ENCODE measurements around the gene CHGA. TPM values are rescaled to one million over a fixed set of nuclear protein-coding genes. Genes with fewer than 3 reads are reported as not detected.
A peak's percentile ranks its signal among the peaks of the same experiment; 100 is the strongest.

CHGA gene
- polyA plus RNA-seq, 3 donors = not detected

DNA sequence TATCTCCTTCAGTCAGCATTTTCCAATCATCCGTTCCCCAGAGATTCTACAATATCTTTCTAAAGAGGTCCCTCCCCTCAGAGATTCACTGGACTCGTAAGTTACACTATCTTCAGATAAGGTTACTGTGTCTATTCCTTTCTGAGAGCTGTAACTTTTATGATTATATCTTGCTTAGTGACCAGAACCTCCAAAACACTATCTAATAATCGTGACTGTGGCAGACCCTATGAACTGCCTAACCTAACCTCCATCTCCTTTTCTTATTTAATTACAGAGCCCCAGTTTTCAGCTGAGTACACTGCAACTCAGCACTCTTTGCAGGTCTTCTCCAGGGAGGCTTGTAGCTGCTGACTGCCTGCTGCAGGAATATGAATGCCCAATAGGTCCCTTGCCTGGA lies 38.5 kb upstream of the CHGA start:
- Mint-ChIP-seq H3K4me1 (no peaks in the 10 kb centered on the region), H3K36me3 (no peaks in the 10 kb centered on the region), H3K27ac (no peak overlapping the region), H3K27me3 (ENCODE audit: low read depth in 3 of 3) (peaks cover 8 to 17% (median 17%) of the 10 kb centered on the region in 3 donors), H3K9me3 (peaks cover 0 to 5% (median 0%) of the 10 kb centered on the region in 7 donors), H3K4me3 (no peak overlapping the region)
- Histone ChIP-seq H3K27ac (ENCODE audit: low read depth in 1 of 2, low read length in 2 of 2) (no peak overlapping the region), H2AFZ (ENCODE audit: insufficient read depth, low read depth, low read length, poor library complexity, severe bottlenecking) (no peak overlapping the region), H3K4me2 (replicated peaks; ENCODE audit: extremely low read depth, low read length, poor library complexity, severe bottlenecking) (no peak overlapping the region), H3K79me2 (ENCODE audit: insufficient read depth, low read length) (no peaks in the 10 kb centered on the region), H3K36me3 (replicated peaks in 1 of 2; ENCODE audit: control insufficient read depth in 1 of 2, insufficient read depth in 2 of 2, low read length in 2 of 2) (no peaks in the 10 kb centered on the region), H3K9ac (ENCODE audit: insufficient read depth, low read length, poor library complexity, severe bottlenecking) (no peak overlapping the region), H3K4me1 (ENCODE audit: control insufficient read depth in 1 of 2, insufficient read depth in 2 of 2, low read length in 2 of 2) (no peaks in the 10 kb centered on the region), H3K27me3 (ENCODE audit: control insufficient read depth in 2 of 2, insufficient read depth in 2 of 2, low read length in 2 of 2) (peaks cover 0 to 5% of the 10 kb centered on the region in 2 donors), H3K9me3 (replicated peaks in 1 of 2; ENCODE audit: control insufficient read depth in 1 of 2, insufficient read depth in 1 of 2, low read length in 2 of 2) (no peaks in the 10 kb centered on the region), H3K4me3 (replicated peaks in 1 of 3; ENCODE audit: low read depth in 2 of 3, low read length in 3 of 3) (no peak overlapping the region), H4K20me1 (ENCODE audit: insufficient read depth, low read length) (no peaks in the 10 kb centered on the region)
- no peak for DNase-seq
- intact Hi-C loops (cut with micrococcal nuclease) = no loop called here
- 67% methylated on average over 1 of the region's 3 CpGs for WGBS (ENCODE audit: insufficient coverage)
- TF ChIP-seq, protein P1, sequence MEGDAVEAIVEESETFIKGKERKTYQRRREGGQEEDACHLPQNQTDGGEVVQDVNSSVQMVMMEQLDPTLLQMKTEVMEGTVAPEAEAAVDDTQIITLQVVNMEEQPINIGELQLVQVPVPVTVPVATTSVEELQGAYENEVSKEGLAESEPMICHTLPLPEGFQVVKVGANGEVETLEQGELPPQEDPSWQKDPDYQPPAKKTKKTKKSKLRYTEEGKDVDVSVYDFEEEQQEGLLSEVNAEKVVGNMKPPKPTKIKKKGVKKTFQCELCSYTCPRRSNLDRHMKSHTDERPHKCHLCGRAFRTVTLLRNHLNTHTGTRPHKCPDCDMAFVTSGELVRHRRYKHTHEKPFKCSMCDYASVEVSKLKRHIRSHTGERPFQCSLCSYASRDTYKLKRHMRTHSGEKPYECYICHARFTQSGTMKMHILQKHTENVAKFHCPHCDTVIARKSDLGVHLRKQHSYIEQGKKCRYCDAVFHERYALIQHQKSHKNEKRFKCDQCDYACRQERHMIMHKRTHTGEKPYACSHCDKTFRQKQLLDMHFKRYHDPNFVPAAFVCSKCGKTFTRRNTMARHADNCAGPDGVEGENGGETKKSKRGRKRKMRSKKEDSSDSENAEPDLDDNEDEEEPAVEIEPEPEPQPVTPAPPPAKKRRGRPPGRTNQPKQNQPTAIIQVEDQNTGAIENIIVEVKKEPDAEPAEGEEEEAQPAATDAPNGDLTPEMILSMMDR (IDR thresholded peaks at IDR 0.05) = no peak

DNA sequence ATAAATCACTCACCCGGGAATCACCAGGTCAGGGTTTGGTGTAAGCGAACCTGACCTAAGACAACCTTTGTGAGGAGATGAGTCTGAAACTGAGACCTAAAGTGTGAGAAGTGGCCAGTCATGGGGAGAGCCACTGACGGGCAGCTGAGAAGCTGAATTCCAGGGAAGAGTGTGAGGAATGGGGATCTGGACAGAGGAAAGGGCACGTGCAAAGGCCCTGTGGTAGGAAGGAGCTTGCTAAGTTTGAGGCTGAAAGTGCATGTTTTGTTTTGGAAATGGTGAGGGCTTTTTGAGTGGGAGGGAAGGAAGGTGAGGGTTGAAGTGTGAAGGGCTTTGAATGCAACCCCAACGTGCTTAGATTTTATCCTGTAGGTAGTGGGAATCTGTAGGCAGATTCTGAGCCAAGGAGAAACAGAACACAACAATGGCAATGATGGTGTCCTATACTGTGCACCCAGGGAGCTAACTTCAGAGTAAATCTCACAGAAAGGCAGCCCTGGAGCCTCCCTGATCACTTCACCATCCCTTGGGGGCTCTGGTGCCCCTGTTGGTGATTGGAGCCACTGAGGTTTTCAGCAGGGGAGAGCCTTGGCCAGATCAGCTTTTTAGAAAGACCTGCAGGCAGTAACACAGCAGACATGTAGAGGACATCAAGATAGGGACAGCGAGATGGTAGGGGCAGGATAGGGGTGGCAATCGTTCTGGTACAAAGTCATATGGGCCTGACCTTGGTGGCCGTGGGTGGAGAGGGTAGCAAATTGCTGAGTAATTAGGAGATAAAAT lies 37.5 kb upstream of the CHGA start:
- TF ChIP-seq, protein P1 (IDR thresholded peaks at IDR 0.05) = no peak
- H3K27me3 Mint-ChIP-seq (ENCODE audit: low read depth in 3 of 3) = peaks cover 8 to 17% (median 17%) of the 10 kb centered on the region in 3 donors
- H3K4me1 Mint-ChIP-seq = no peaks in the 10 kb centered on the region
- intact Hi-C loops (cut with micrococcal nuclease) = no loop called here
- H3K36me3 Mint-ChIP-seq = no peaks in the 10 kb centered on the region
- peak overlapping the region in 1 of 7 donors; percentile 18 for H3K27ac Mint-ChIP-seq
- Histone ChIP-seq H4K20me1 (ENCODE audit: insufficient read depth, low read length) (no peaks in the 10 kb centered on the region), H2AFZ (ENCODE audit: insufficient read depth, low read depth, low read length, poor library complexity, severe bottlenecking) (no peak overlapping the region), H3K27ac (ENCODE audit: low read depth in 1 of 2, low read length in 2 of 2) (no peak overlapping the region), H3K4me2 (replicated peaks; ENCODE audit: extremely low read depth, low read length, poor library complexity, severe bottlenecking) (no peak overlapping the region), H3K9me3 (replicated peaks in 1 of 2; ENCODE audit: control insufficient read depth in 1 of 2, insufficient read depth in 1 of 2, low read length in 2 of 2) (no peaks in the 10 kb centered on the region), H3K27me3 (ENCODE audit: control insufficient read depth in 2 of 2, insufficient read depth in 2 of 2, low read length in 2 of 2) (no peaks in the 10 kb centered on the region), H3K79me2 (ENCODE audit: insufficient read depth, low read length) (no peaks in the 10 kb centered on the region), H3K9ac (ENCODE audit: insufficient read depth, low read length, poor library complexity, severe bottlenecking) (no peak overlapping the region), H3K4me3 (replicated peaks in 1 of 3; ENCODE audit: low read depth in 2 of 3, low read length in 3 of 3) (no peak overlapping the region), H3K36me3 (replicated peaks in 1 of 2; ENCODE audit: control insufficient read depth in 1 of 2, insufficient read depth in 2 of 2, low read length in 2 of 2) (no peaks in the 10 kb centered on the region), H3K4me1 (ENCODE audit: control insufficient read depth in 1 of 2, insufficient read depth in 2 of 2, low read length in 2 of 2) (no peaks in the 10 kb centered on the region)
- DNase-seq = no peak
- H3K4me3 Mint-ChIP-seq = no peak overlapping the region
- H3K9me3 Mint-ChIP-seq = peaks cover 0 to 6% (median 0%) of the 10 kb centered on the region in 7 donors
- WGBS (ENCODE audit: insufficient coverage) = 88% methylated on average over 7 of the region's 8 CpGs
